HFF-Myc (cell line): ENCODE data around the gene DSG4.

Source experiments
- DNase-seq: peaks from one replicate; pipeline ENCODE4 v3.0.0-alpha.2; 2011; ENCODE audit warnings: low read depth; ENCODE audit errors: extremely low read depth
- H3K4me3 ChIP-seq: replicated peaks from 2 replicates; pipeline ENCODE4 v1.5.1; 2011; ENCODE audit warnings: low read depth, mild to moderate bottlenecking, control low read depth, low read length
- TF ChIP-seq, protein P1 (sequence below): IDR thresholded peaks from 2 replicates; pipeline ENCODE4 v1.5.1; 2012; ENCODE audit warnings: mild to moderate bottlenecking, low read depth, low read length, control low read depth; ENCODE audit errors: missing control alignments

DSG4 gene

DNA sequence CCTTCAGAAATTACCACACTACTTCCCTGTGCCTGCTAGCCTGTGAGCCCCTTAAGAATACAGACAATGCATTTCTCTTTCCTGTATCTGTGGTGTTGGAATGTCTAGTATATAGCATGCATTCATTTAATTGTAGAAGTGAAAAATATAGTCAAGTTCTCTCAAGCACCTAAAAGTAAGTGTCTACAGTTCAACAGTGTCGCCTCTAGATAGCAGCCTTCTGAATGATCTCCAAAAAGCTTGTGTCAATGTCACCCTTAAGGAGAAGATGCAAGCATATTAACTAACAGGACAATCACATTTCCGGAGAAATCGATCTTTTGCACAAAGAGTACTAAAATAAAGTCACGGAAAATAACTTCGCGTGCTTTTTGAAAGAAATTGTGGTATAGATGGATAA, 43.5 kb downstream of the DSG4 start:
- no peak for DNase-seq
- H3K4me3 ChIP-seq = no peak overlapping the region
- TF ChIP-seq, protein P1, sequence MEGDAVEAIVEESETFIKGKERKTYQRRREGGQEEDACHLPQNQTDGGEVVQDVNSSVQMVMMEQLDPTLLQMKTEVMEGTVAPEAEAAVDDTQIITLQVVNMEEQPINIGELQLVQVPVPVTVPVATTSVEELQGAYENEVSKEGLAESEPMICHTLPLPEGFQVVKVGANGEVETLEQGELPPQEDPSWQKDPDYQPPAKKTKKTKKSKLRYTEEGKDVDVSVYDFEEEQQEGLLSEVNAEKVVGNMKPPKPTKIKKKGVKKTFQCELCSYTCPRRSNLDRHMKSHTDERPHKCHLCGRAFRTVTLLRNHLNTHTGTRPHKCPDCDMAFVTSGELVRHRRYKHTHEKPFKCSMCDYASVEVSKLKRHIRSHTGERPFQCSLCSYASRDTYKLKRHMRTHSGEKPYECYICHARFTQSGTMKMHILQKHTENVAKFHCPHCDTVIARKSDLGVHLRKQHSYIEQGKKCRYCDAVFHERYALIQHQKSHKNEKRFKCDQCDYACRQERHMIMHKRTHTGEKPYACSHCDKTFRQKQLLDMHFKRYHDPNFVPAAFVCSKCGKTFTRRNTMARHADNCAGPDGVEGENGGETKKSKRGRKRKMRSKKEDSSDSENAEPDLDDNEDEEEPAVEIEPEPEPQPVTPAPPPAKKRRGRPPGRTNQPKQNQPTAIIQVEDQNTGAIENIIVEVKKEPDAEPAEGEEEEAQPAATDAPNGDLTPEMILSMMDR = no peak

DNA sequence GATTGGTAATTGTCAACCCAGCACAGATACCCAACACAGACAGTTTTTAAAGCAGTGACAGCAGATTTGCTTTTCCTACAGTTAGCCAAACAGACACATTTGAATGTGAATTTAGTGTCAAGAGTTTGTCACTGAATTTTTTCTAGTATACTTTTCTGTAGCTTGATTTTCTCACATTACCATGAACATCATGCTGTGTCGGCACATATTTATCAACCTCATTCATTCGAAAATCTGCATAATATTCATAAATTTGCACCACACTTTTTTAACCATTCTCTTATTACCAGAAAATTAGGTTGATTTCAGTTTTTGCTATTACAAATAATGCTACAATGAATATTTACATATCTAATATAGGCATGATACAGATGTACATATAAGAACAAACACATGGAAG, 43.9 kb downstream of the DSG4 start:
- no peak overlapping the region for H3K4me3 ChIP-seq
- DNase-seq = no peak
- TF ChIP-seq, protein P1 = no peak

DNA sequence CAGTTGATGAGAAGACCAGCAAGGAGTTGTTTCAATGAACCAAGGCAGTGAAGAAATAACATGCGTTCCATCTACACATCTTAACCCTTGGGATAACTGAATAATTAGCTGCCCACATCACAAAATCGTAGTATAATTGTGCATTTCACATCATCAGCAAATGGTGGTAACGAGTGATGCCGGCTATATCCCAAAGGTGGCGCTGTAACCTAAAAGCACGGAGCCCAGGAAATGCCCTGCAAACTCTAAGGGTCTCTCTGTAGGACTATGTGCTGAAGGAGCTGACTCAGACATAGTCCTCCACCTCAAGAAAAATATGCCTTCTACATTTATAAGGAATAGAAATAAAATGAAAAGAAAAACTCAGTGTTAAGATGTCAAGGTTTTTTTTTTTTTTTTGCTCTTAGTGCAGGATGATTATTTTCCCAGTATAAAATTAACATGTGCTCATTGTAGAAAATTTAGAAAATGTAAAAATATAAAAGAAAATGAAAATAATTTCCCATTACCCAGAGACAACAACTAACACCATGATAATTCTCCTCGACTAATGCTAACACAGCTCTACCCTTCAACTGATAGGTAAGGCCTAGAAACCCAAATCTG, 47.9 kb downstream of the DSG4 start:
- no peak for DNase-seq
- TF ChIP-seq, protein P1 = peak; percentile 31
- H3K4me3 ChIP-seq = no peak overlapping the region

DNA sequence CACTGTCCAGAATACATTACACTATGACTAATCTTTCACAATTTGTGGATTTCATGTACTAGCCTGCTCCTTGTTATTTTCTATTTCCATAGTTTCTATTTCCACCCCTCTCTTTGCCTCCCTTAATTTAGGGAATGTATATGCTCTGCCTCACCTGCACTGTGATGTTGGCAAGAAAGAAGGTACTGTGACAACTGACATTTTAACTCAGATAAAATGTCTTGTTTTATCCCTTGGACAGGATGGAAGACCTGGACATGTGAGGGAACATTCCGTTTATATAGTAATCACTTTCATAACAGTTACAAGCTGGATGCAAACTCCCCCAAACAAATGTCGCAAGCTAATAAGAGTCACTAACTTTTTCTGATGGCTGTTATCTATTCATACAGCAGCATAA, 49.4 kb downstream of the DSG4 start:
- no peak for DNase-seq
- TF ChIP-seq, protein P1 = no peak
- H3K4me3 ChIP-seq = no peak overlapping the region

DNA sequence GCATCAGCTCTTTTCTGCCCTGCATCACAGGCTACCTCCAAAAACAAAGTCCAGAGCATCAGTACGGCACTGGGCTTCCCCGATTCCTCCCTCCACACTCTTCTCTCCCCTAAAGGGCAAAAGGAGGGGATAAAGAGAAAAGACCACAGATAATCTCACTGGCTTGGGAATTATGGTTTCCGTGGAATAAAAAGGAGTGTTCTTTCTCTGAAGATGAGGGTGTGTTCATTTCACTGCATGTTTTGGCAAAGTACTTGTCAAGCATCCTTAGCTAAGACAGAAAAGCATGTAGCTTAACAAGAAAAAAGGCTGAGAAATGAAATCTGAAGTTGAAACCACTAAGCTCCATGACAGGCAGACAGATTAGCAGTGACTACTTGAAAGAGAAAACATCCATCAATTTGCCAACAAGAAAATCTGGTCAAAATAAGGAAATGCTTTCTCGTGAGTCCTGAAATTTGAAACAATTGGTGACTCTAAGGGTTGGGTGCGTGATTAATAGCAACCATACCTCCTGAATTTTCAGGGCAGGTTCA, 50.4 kb downstream of the DSG4 start:
- H3K4me3 ChIP-seq = no peak overlapping the region
- TF ChIP-seq, protein P1 = no peak
- no peak for DNase-seq

DNA sequence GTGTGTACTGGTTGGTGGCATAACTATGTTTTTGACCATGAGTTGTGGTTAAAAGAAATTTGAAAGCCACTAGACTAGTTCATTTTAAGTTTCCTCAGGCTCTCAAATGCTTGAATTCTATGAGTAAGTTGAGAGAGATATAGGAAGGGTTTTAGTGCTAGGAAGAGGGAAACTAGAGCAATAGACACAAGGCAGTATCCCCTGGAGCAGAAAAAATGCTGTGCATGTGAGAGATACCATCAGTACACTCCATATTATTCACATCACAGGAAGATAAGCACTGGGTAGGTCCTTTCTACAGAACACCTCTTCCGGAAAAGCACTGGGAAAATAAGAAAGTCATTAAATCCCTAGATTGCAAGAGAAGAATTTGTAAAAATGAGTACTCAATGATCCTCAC, 51.6 kb downstream of the DSG4 start:
- TF ChIP-seq, protein P1 = no peak
- no peak for DNase-seq
- H3K4me3 ChIP-seq = no peak overlapping the region

DNA sequence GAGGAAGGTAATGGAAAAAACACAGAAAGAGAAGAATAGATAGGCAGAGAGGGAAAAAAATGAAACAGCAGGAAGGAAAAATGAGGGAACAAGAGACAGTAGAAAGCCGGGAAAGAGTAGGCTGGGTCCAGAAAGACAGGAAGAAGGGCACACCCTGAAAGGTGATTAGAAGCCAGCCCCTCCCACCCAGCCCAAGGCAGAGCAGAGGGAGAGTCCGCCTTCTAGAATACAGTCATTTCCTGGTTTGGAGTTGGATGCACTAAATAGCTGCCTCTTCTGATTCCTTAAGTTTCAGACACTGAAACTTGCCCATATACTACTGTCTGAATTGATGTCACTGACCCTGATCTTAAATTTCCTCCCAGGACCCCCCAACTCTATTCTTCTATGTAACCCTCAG, 53.0 kb downstream of the DSG4 start:
- DNase-seq = no peak
- TF ChIP-seq, protein P1 = no peak
- H3K4me3 ChIP-seq = no peak overlapping the region
